Endothelial cell of umbilical vein (primary cell): ENCODE data around the gene VLDLR. TPM values are rescaled to one million over a fixed set of nuclear protein-coding genes. Genes with fewer than 3 reads are reported as not detected.
"Not testable (repeated sequence)": the region's sequence is repeated elsewhere in the genome, so short reads cannot be mapped to it uniquely, and the experiment has no call there.

Experiments
- BruUV-seq: library from RNA; stranded (reverse); fragments of 400-500 nt; replicated peaks from 2 replicates; lab custom pipeline; 2021; lab: Mats Ljungman, UMichigan
- CTCF ChIA-PET: fragments of 300-600, 350-600 bp; sonication (Branson Sonifier 250); formaldehyde crosslinking; loops from one replicate; lab custom pipeline; 2021; ENCODE audit warnings: antibody characterized with exemption, inconsistent platforms; lab: Charles Lee
- POLR2A ChIA-PET: fragments of 300-600, 350-600 bp; sonication (Branson Sonifier 250); formaldehyde crosslinking; loops from one replicate; lab custom pipeline; 2021; ENCODE audit warnings: antibody characterized with exemption, inconsistent platforms; lab: Charles Lee
- DNase-seq: peaks from one replicate; pipeline ENCODE4 v3.0.0-alpha.2; 2011; ENCODE audit warnings: low read depth, low spot score
- FAIRE-seq: peaks from 2 replicates; lab custom pipeline; 2011; peaks lifted over from hg19 to GRCh38; lab: Jason Lieb, UNC
- H2AFZ ChIP-seq: 2 replicates; pipeline ENCODE4 v1.6.0; 2012; ENCODE audit warnings: low read depth, low read length, control low read depth, inconsistent platforms
- H3K27ac ChIP-seq: 2 replicates; pipeline ENCODE4 v1.5.1; 2011; ENCODE audit warnings: low read depth, mild to moderate bottlenecking, control low read depth, low read length, moderate library complexity; ENCODE audit not compliant: insufficient read depth
- H3K27me3 ChIP-seq, 2 experiments: 2 replicates each; pipeline versions ENCODE4 v1.6.0 to v1.6.1; 2011; ENCODE audit warnings: low read length in 2 of 2, mixed read lengths in 1 of 2; ENCODE audit not compliant: control insufficient read depth in 2 of 2, insufficient read depth in 2 of 2
- H3K36me3 ChIP-seq, 2 experiments: 2 replicates in 1 of 2; 3 replicates in 1 of 2; pipeline ENCODE4 v1.5.1; 2011; ENCODE audit warnings: low read length in 2 of 2, mild to moderate bottlenecking in 1 of 2, moderate library complexity in 1 of 2; ENCODE audit not compliant: control insufficient read depth in 2 of 2, insufficient read depth in 2 of 2; ENCODE audit errors: extremely low read depth in 1 of 2
- H3K4me1 ChIP-seq: 3 replicates; pipeline ENCODE4 v1.5.1; 2011; ENCODE audit warnings: mild to moderate bottlenecking, low read length; ENCODE audit not compliant: control insufficient read depth, insufficient read depth; ENCODE audit errors: extremely low read depth
- H3K4me2 ChIP-seq: 2 replicates; pipeline ENCODE4 v1.6.1; 2011; ENCODE audit warnings: low read length, control low read depth, mixed read lengths; ENCODE audit not compliant: insufficient read depth
- H3K4me3 ChIP-seq, 3 experiments: fragments of 200-600 bp in 1 of 3; sonication (generic), shearing (Covaris generic) in 1 of 3; replicated peaks in 1 of 3; 2 replicates each; pipeline ENCODE4 v1.5.1; 2011 to 2016; ENCODE audit warnings: control low read depth in 3 of 3, low read length in 3 of 3, mild to moderate bottlenecking in 2 of 3, inconsistent platforms in 1 of 3, low read depth in 1 of 3, moderate library complexity in 1 of 3; ENCODE audit not compliant: insufficient read depth in 1 of 3
- H3K79me2 ChIP-seq: 2 replicates; pipeline ENCODE4 v1.6.0; 2012; ENCODE audit warnings: low read length, inconsistent platforms; ENCODE audit not compliant: control insufficient read depth, insufficient read depth
- H3K9ac ChIP-seq: replicated peaks from 2 replicates; pipeline ENCODE3; 2011; ENCODE audit warnings: low read length, control low read depth; ENCODE audit not compliant: insufficient read depth; ENCODE audit errors: extremely low read depth
- H3K9me1 ChIP-seq: replicated peaks from 3 replicates; pipeline ENCODE4 v1.6.0; 2011; ENCODE audit warnings: mild to moderate bottlenecking, low read length; ENCODE audit not compliant: control insufficient read depth, insufficient read depth; ENCODE audit errors: extremely low read depth
- H3K9me3 ChIP-seq: replicated peaks from 2 replicates; pipeline ENCODE4 v1.5.1; 2012; ENCODE audit warnings: low read length, inconsistent platforms; ENCODE audit not compliant: control insufficient read depth, insufficient read depth
- H4K20me1 ChIP-seq: replicated peaks from 2 replicates; pipeline ENCODE3; 2011; ENCODE audit warnings: mild to moderate bottlenecking, low read length; ENCODE audit not compliant: control insufficient read depth, insufficient read depth; ENCODE audit errors: extremely low read depth
- EZH2 ChIP-seq: IDR thresholded peaks from 2 replicates; pipeline ENCODE4 v1.6.1; 2012; ENCODE audit warnings: borderline replicate concordance, low read depth, mild to moderate bottlenecking, moderate library complexity, low read length, inconsistent platforms; ENCODE audit not compliant: severe bottlenecking
- FOS ChIP-seq: IDR thresholded peaks from 2 replicates; pipeline ENCODE4 v1.6.1; 2011; ENCODE audit warnings: mild to moderate bottlenecking, low read length, moderate library complexity, borderline replicate concordance; ENCODE audit not compliant: insufficient read depth
- GATA2 ChIP-seq: IDR thresholded peaks from 2 replicates; pipeline ENCODE4 v1.7.0; 2011; ENCODE audit warnings: low read depth, mild to moderate bottlenecking, moderate library complexity, mixed read lengths, low read length; ENCODE audit not compliant: insufficient read length, insufficient read depth
- JUN ChIP-seq: IDR thresholded peaks from 2 replicates; pipeline ENCODE4 v1.6.1; 2011; ENCODE audit warnings: borderline replicate concordance, low read depth; ENCODE audit not compliant: insufficient read length, insufficient read depth
- MYC ChIP-seq: IDR thresholded peaks from one replicate; pipeline ENCODE4 v1.6.1; 2011; ENCODE audit warnings: mild to moderate bottlenecking, low read depth, low read length
- POLR2A ChIP-seq: IDR thresholded peaks from 2 replicates; pipeline ENCODE4 v1.6.1; 2012; ENCODE audit warnings: low read depth, mild to moderate bottlenecking, control low read depth, low read length
- POLR2AphosphoS5 ChIP-seq: IDR thresholded peaks from 2 replicates; pipeline ENCODE4 v1.6.1; 2012; ENCODE audit warnings: low read depth, mild to moderate bottlenecking, control low read depth, low read length, moderate library complexity; ENCODE audit not compliant: insufficient read depth
- dilution Hi-C: fragments of 300-500 bp; cut with MboI; formaldehyde crosslinking; loops from one replicate; pipeline ENCODE4 v1.15.0; 2019; ENCODE audit warnings: low sequenced_read_pairs; ENCODE audit not compliant: extremely low pct_ligation_motif_present
- intact Hi-C: fragments of 100-400 bp; cut with micrococcal nuclease; formaldehyde crosslinking; loops from one replicate; pipeline ENCODE4 v1.10.0; 2022
- polyA plus RNA-seq, 4 experiments: library from polyadenylated mRNA; depleted of rRNA in 3 of 4; stranded (reverse) in 3 of 4; unstranded in 1 of 4; fragments of >200 nt; gene quantifications; 2 replicates each; pipeline versions ENCODE4 v1.2.1 to v1.2.3, GENCODE V29; 2011 to 2012; ENCODE audit warnings: missing spikeins in 1 of 4
- total RNA-seq: library from RNA; stranded (reverse); gene quantifications from 2 replicates; pipeline ENCODE4 v1.2.3, GENCODE V29; 2021
- TF ChIP-seq, protein P1 (sequence below): IDR thresholded peaks from 2 replicates; pipeline ENCODE4 v1.6.1; 2011; ENCODE audit not compliant: insufficient read depth, insufficient read length
- TF ChIP-seq, protein P2 (sequence below), 2 donors: IDR thresholded peaks; 1 replicate in 1 of 2; 2 replicates in 1 of 2; pipeline ENCODE4 v1.5.1; 2011; ENCODE audit warnings: low read length in 2 of 2, mild to moderate bottlenecking in 2 of 2, moderate library complexity in 2 of 2, control low read depth in 1 of 2, inconsistent platforms in 1 of 2, low read depth in 1 of 2; ENCODE audit not compliant: insufficient read depth in 1 of 2; ENCODE audit errors: extremely low read depth in 1 of 2

Gene VLDLR
- total and polyA plus RNA-seq, 2 donors (not counting 3 experiments of a cell fraction or from before 2014, with no cell fraction given), result 0.47 to 2.5 TPM

DNA sequence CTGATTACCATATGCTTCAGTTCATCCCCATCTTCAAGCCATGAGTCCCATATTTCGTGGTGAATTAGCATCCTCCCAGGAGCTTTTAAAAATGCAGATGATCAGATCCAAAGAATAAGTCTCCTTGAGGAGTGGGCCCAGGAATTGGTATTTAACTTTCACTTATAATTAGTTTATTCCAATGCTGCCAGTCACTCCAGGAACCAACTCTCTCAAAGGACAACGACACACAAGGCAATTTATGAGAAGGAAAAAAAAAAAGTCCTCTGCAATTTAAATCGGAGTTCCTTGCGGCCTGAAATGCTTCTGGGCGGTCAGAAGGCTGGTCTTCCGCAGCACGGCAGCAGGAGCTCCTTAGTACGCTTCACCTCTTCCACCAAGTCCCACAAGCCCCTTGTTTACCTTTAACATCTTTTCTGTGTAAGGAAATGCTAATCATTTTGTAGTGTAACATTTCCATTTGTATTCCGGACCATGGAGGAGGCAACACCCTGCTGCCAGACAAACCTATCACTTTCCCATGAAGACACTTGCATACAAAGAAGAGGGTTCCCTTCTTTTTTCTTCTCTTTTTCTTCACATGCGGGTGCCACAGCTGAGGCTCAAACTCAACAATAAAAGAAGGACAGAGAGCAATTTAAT, 79.4 kb downstream of the VLDLR start:
- intact Hi-C loops (no loop called here), dilution Hi-C loops (no loop called here)
- H3K27ac ChIP-seq, result no peak overlapping the region
- no peaks in the 10 kb centered on the region for H3K27me3 ChIP-seq
- DNase-seq (no peak), FAIRE-seq (no peak)
- BruUV-seq, result no TSS peak
- ChIA-PET POLR2A (no interaction called here), CTCF (no interaction called here)
- H3K36me3 ChIP-seq, result no peaks in the 10 kb centered on the region
- no peaks in the 10 kb centered on the region for H3K4me1 ChIP-seq
- no peaks in the 10 kb centered on the region for H4K20me1 ChIP-seq
- H2AFZ ChIP-seq, result no peak overlapping the region
- no peak overlapping the region for H3K4me2 ChIP-seq
- TF ChIP-seq GATA2 (no peak), POLR2A (no peak), JUN (no peak), FOS (no peak)
- no peaks in the 10 kb centered on the region for H3K79me2 ChIP-seq
- no peak overlapping the region for H3K4me3 ChIP-seq
- no peaks in the 10 kb centered on the region for H3K9me3 ChIP-seq
- no peaks in the 10 kb centered on the region for H3K9me1 ChIP-seq
- no peak overlapping the region for H3K9ac ChIP-seq

DNA sequence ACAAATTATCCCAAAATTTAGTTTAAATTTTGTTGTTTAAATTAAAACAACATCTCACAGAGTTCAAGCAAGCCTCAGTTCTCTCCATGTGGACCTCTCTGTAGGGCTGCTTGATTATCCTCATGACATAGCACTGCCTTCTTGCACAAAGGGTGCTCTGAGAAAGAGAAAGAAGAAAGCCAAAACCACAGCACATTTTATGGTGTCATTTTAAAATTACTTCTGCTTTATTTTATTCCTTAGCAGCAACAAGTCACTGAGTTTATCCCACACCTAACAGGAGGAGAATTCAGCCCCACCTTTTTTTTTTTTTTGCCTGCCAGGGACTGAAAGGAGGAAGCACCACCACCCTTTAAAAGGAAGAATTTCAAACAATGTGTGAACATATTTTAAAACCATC, 82.9 kb downstream of the VLDLR start:
- Histone ChIP-seq H3K4me2 (no peak overlapping the region), H3K27ac (no peak overlapping the region), H4K20me1 (no peaks in the 10 kb centered on the region), H3K4me3 (no peak overlapping the region), H3K9me3 (no peaks in the 10 kb centered on the region), H3K27me3 (no peaks in the 10 kb centered on the region), H3K9me1 (no peaks in the 10 kb centered on the region), H3K36me3 (no peaks in the 10 kb centered on the region), H3K79me2 (no peaks in the 10 kb centered on the region), H3K4me1 (no peaks in the 10 kb centered on the region), H2AFZ (no peak overlapping the region), H3K9ac (no peak overlapping the region)
- dilution Hi-C loops (no loop called here), intact Hi-C loops (no loop called here)
- FAIRE-seq, result no peak
- CTCF ChIA-PET, result no interaction called here
- no peak for DNase-seq
- POLR2A ChIA-PET, result no interaction called here
- no peak for TF ChIP-seq POLR2AphosphoS5
- TF ChIP-seq, protein P1, sequence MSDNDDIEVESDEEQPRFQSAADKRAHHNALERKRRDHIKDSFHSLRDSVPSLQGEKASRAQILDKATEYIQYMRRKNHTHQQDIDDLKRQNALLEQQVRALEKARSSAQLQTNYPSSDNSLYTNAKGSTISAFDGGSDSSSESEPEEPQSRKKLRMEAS, result no peak
- TF ChIP-seq, protein P2, sequence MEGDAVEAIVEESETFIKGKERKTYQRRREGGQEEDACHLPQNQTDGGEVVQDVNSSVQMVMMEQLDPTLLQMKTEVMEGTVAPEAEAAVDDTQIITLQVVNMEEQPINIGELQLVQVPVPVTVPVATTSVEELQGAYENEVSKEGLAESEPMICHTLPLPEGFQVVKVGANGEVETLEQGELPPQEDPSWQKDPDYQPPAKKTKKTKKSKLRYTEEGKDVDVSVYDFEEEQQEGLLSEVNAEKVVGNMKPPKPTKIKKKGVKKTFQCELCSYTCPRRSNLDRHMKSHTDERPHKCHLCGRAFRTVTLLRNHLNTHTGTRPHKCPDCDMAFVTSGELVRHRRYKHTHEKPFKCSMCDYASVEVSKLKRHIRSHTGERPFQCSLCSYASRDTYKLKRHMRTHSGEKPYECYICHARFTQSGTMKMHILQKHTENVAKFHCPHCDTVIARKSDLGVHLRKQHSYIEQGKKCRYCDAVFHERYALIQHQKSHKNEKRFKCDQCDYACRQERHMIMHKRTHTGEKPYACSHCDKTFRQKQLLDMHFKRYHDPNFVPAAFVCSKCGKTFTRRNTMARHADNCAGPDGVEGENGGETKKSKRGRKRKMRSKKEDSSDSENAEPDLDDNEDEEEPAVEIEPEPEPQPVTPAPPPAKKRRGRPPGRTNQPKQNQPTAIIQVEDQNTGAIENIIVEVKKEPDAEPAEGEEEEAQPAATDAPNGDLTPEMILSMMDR (IDR thresholded peaks at IDR 0.05; ENCODE audit: extremely low read depth in 1 of 2, insufficient read depth in 1 of 2, low read depth in 1 of 2, low read length in 2 of 2), result no peak
- TF ChIP-seq JUN, result no peak
- TF ChIP-seq GATA2, result no peak
- TF ChIP-seq FOS, result no peak
- no peak for TF ChIP-seq MYC
- no peak for TF ChIP-seq POLR2A
- TF ChIP-seq EZH2, result no peak
- BruUV-seq, result no TSS peak

DNA sequence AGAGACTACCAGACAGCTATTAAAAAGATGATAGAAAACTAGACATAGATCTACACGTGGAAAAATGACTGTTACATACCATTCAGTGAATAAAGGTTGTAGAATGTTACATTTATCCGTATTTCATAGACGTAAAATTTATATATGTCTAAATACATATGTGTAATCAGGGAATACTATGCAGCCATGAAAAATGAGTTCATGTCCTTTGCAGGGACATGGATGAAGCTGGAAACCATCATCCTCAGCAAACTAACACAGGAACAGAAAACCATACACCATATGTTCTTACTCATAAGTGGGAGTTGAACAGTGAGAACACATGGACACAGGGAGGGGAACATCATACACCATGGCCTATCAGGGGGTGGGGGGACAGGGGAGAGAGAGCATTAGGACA, 85.7 kb downstream of the VLDLR start:
- H3K36me3 ChIP-seq, intact Hi-C loops, dilution Hi-C loops, H2AFZ ChIP-seq, H3K4me2 ChIP-seq, H4K20me1 ChIP-seq, DNase-seq, H3K9me1 ChIP-seq, FAIRE-seq, H3K9me3 ChIP-seq, H3K27me3 ChIP-seq, CTCF ChIA-PET, H3K79me2 ChIP-seq, H3K9ac ChIP-seq, BruUV-seq, H3K4me1 ChIP-seq, POLR2A ChIA-PET, H3K4me3 ChIP-seq, H3K27ac ChIP-seq: not testable (repeated sequence)
